GM12878 (cell line): ENCODE results near the gene ATXN1. TPM values are rescaled to one million over a fixed set of nuclear protein-coding genes. Genes with fewer than 3 reads are reported as not detected.

Experiments
- KDM1A ChIP-seq: fragments of 200-600 bp; sonication (generic); IDR thresholded peaks from 2 replicates; pipeline ENCODE4 v1.6.1; 2016; ENCODE audit warnings: borderline replicate concordance
- RCOR1 ChIP-seq: conservative IDR thresholded peaks from 2 replicates; pipeline ENCODE4 v1.6.1; 2012; ENCODE audit warnings: low read depth, low read length, improper control_type of control experiment
- STAT1 ChIP-seq: fragments of 450-650 bp; conservative IDR thresholded peaks from 2 replicates; pipeline ENCODE4 v1.6.1; 2014; ENCODE audit warnings: antibody characterized with exemption, mild to moderate bottlenecking
- WRNIP1 ChIP-seq: IDR thresholded peaks from 2 replicates; pipeline ENCODE4 v1.6.1; 2011; ENCODE audit warnings: low read depth, low read length, improper control_type of control experiment, borderline replicate concordance
- ZNF217 ChIP-seq: fragments of 450-650 bp; IDR thresholded peaks from 2 replicates; pipeline ENCODE4 v1.6.1; 2017; ENCODE audit warnings: antibody characterized with exemption, mild to moderate bottlenecking
- polyA plus RNA-seq, 11 experiments: library from polyadenylated mRNA; depleted of rRNA in 4 of 11; unstranded in 6 of 11; stranded (reverse) in 5 of 11; fragments of >200 nt; fragmentation: Nextera tagmentation in 4 of 11; fragmentation: Illumina TruSeq in 1 of 11; extraction: Ambion mirVana in 4 of 11; extraction: Trizol in 1 of 11; gene quantifications; 1 replicate in 1 of 11; 2 replicates in 10 of 11; pipeline versions ENCODE4 v1.2.1 to v1.2.3, GENCODE V29; 2011 to 2016; ENCODE audit warnings: inconsistent platforms in 2 of 11, missing spikeins in 2 of 11, low read depth in 1 of 11
- total RNA-seq, 4 experiments: library from RNA; depleted of rRNA in 3 of 4; stranded (reverse); fragments of >200 nt in 3 of 4; fragmentation: Illumina TruSeq in 1 of 4; extraction: Trizol in 1 of 4; gene quantifications; 2 replicates each; pipeline versions ENCODE4 v1.2.1 to v1.2.3, GENCODE V29; 2013 to 2021
- TF ChIP-seq, protein P1 (sequence below): fragments of 450-650 bp; IDR thresholded peaks from 2 replicates; pipeline ENCODE4 v1.6.1; 2017; ENCODE audit warnings: antibody characterized with exemption, mild to moderate bottlenecking, moderate library complexity
- TF ChIP-seq, protein P2 (sequence below): fragments of 450-650 bp; IDR thresholded peaks from 2 replicates; pipeline ENCODE4 v1.6.1; 2017; ENCODE audit warnings: mild to moderate bottlenecking, moderate library complexity

Gene ATXN1
- total and polyA plus RNA-seq, 10 of the 15 experiments (the other 5 are each of a cell fraction or from before 2014, with no cell fraction given) = 12.2 to 51.2 (median 20.5) TPM

- TF ChIP-seq KDM1A (no peak), STAT1 (no peak), WRNIP1 (no peak), ZNF217 (no peak), RCOR1 (no peak)
- TF ChIP-seq, protein P1, sequence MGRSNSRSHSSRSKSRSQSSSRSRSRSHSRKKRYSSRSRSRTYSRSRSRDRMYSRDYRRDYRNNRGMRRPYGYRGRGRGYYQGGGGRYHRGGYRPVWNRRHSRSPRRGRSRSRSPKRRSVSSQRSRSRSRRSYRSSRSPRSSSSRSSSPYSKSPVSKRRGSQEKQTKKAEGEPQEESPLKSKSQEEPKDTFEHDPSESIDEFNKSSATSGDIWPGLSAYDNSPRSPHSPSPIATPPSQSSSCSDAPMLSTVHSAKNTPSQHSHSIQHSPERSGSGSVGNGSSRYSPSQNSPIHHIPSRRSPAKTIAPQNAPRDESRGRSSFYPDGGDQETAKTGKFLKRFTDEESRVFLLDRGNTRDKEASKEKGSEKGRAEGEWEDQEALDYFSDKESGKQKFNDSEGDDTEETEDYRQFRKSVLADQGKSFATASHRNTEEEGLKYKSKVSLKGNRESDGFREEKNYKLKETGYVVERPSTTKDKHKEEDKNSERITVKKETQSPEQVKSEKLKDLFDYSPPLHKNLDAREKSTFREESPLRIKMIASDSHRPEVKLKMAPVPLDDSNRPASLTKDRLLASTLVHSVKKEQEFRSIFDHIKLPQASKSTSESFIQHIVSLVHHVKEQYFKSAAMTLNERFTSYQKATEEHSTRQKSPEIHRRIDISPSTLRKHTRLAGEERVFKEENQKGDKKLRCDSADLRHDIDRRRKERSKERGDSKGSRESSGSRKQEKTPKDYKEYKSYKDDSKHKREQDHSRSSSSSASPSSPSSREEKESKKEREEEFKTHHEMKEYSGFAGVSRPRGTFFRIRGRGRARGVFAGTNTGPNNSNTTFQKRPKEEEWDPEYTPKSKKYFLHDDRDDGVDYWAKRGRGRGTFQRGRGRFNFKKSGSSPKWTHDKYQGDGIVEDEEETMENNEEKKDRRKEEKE = no peak
- TF ChIP-seq, protein P2, sequence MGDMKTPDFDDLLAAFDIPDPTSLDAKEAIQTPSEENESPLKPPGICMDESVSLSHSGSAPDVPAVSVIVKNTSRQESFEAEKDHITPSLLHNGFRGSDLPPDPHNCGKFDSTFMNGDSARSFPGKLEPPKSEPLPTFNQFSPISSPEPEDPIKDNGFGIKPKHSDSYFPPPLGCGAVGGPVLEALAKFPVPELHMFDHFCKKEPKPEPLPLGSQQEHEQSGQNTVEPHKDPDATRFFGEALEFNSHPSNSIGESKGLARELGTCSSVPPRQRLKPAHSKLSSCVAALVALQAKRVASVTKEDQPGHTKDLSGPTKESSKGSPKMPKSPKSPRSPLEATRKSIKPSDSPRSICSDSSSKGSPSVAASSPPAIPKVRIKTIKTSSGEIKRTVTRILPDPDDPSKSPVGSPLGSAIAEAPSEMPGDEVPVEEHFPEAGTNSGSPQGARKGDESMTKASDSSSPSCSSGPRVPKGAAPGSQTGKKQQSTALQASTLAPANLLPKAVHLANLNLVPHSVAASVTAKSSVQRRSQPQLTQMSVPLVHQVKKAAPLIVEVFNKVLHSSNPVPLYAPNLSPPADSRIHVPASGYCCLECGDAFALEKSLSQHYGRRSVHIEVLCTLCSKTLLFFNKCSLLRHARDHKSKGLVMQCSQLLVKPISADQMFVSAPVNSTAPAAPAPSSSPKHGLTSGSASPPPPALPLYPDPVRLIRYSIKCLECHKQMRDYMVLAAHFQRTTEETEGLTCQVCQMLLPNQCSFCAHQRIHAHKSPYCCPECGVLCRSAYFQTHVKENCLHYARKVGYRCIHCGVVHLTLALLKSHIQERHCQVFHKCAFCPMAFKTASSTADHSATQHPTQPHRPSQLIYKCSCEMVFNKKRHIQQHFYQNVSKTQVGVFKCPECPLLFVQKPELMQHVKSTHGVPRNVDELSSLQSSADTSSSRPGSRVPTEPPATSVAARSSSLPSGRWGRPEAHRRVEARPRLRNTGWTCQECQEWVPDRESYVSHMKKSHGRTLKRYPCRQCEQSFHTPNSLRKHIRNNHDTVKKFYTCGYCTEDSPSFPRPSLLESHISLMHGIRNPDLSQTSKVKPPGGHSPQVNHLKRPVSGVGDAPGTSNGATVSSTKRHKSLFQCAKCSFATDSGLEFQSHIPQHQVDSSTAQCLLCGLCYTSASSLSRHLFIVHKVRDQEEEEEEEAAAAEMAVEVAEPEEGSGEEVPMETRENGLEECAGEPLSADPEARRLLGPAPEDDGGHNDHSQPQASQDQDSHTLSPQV = no peak
Observed at GRCh38 chr6:16252686-16253299, 508.5 kb downstream of the ATXN1 start (continued).
